GM12878 (cell line): Measurements from ENCODE around the gene ACACA. TPM values are rescaled to one million over a fixed set of nuclear protein-coding genes. Genes with fewer than 3 reads are reported as not detected.

Experiments
- ATAC-seq: fragments of 200-7000 bp; cut with Tn5 transposase; 3 replicates; pipeline ENCODE4 v1.9.1; 2020; ENCODE audit warnings: mild to moderate bottlenecking, moderate library complexity
- BruUV-seq: library from RNA; stranded (reverse); fragments of 400-500 nt; replicated peaks from 2 replicates; lab custom pipeline; 2021; lab: Mats Ljungman, UMichigan
- CTCF ChIA-PET: fragments of 300-600 bp; sonication (Branson Sonifier 250); formaldehyde crosslinking; extraction: SDS; loops from one replicate; lab custom pipeline; 2021; ENCODE audit warnings: inconsistent platforms; lab: Yijun Ruan, JAX
- POLR2A ChIA-PET: fragments of 350-600 bp; formaldehyde crosslinking; extraction: SDS; loops from one replicate; lab custom pipeline; 2021; ENCODE audit warnings: inconsistent platforms; lab: Charles Lee
- RAD21 ChIA-PET: fragments of 300-600 bp; sonication (Branson Sonifier 250); formaldehyde crosslinking; loops from one replicate; lab custom pipeline; 2023; ENCODE audit warnings: antibody characterized with exemption; ENCODE audit not compliant: unreplicated experiment; lab: Charles Lee
- SMC1A ChIA-PET: fragments of 300-600 bp; sonication (Branson Sonifier 250); formaldehyde crosslinking; loops from one replicate; lab custom pipeline; 2023; ENCODE audit not compliant: unreplicated experiment, uncharacterized antibody; lab: Charles Lee
- DNase-seq: peaks from one replicate; pipeline ENCODE4 v3.0.0-alpha.2; 2011; ENCODE audit warnings: low read depth, low spot score
- FAIRE-seq: peaks from 3 replicates; lab custom pipeline; 2011; peaks lifted over from hg19 to GRCh38; lab: Jason Lieb, UNC
- H2AFZ ChIP-seq: 2 replicates; pipeline ENCODE4 v1.6.0; 2011; ENCODE audit warnings: low read depth, low read length, control low read depth; ENCODE audit not compliant: control insufficient read depth
- H3K27ac ChIP-seq: 2 replicates; pipeline ENCODE4 v1.5.1; 2011; ENCODE audit warnings: control low read depth; ENCODE audit not compliant: control insufficient read depth, insufficient read depth
- H3K27me3 ChIP-seq, 2 experiments: replicated peaks in 1 of 2; 2 replicates each; pipeline versions ENCODE4 v1.6.0 to v1.6.1; 2011; ENCODE audit warnings: low read length in 1 of 2; ENCODE audit not compliant: control insufficient read depth in 2 of 2, insufficient read depth in 2 of 2
- H3K36me3 ChIP-seq, 2 experiments: 2 replicates each; pipeline ENCODE4 v1.5.1; 2011; ENCODE audit warnings: low read length in 1 of 2; ENCODE audit not compliant: control insufficient read depth in 2 of 2, insufficient read depth in 2 of 2
- H3K4me1 ChIP-seq: 2 replicates; pipeline ENCODE4 v1.6.1; 2011; ENCODE audit warnings: mild to moderate bottlenecking, low read length, moderate library complexity, mixed read lengths; ENCODE audit not compliant: control insufficient read depth, insufficient read depth
- H3K4me2 ChIP-seq: 2 replicates; pipeline ENCODE4 v1.6.0; 2011; ENCODE audit warnings: control low read depth; ENCODE audit not compliant: control insufficient read depth, insufficient read depth
- H3K4me3 ChIP-seq: fragments of 200-600 bp; sonication (generic); 2 replicates; pipeline ENCODE4 v1.5.1; 2016
- H3K79me2 ChIP-seq: 2 replicates; pipeline ENCODE4 v1.6.0; 2011; ENCODE audit warnings: low read length; ENCODE audit not compliant: control insufficient read depth, insufficient read depth
- H3K9ac ChIP-seq: 2 replicates; pipeline ENCODE4 v1.8.0; 2011; ENCODE audit warnings: low read length, control low read depth, mixed read lengths; ENCODE audit not compliant: control insufficient read depth, insufficient read depth
- H3K9me3 ChIP-seq: replicated peaks from 3 replicates; pipeline ENCODE4 v1.5.1; 2011; ENCODE audit warnings: mild to moderate bottlenecking, low read length; ENCODE audit not compliant: control insufficient read depth, insufficient read depth
- H4K20me1 ChIP-seq: 2 replicates; pipeline ENCODE4 v1.6.0; 2011; ENCODE audit not compliant: control insufficient read depth, insufficient read depth
- ELK1 ChIP-seq: IDR thresholded peaks from 2 replicates; pipeline ENCODE4 v1.6.1; 2012; ENCODE audit warnings: low read depth, low read length, improper control_type of control experiment
- HSF1 ChIP-seq: fragments of 150-350 bp; IDR thresholded peaks from 2 replicates; pipeline ENCODE4 v1.6.1; 2014; ENCODE audit warnings: mild to moderate bottlenecking, low read depth, low read length
- LARP7 ChIP-seq: fragments of 450-650 bp; IDR thresholded peaks from 2 replicates; pipeline ENCODE4 v1.6.1; 2017; ENCODE audit warnings: mild to moderate bottlenecking
- WGBS: methylation state at CpG from one replicate; pipeline ENCODE4 v1.1.6; 2016; ENCODE audit warnings: low lambda C conversion rate; ENCODE audit not compliant: insufficient replicate concordance, insufficient coverage; ENCODE audit errors: missing lambda C conversion rate; 5-methylcytosine and 5-hydroxymethylcytosine counted together
- in situ Hi-C: fragments of 300-500 bp; cut with MboI; formaldehyde crosslinking; loops from 9 replicates; pipeline ENCODE4 v1.14.3; 2018; ENCODE audit warnings: mixed read lengths
- intact Hi-C: fragments of 100-400 bp; cut with micrococcal nuclease; formaldehyde crosslinking; loops from one replicate; pipeline ENCODE4 v1.14.2; 2022; ENCODE audit not compliant: unreplicated experiment
- polyA plus RNA-seq, 11 experiments: library from polyadenylated mRNA; depleted of rRNA in 4 of 11; unstranded in 6 of 11; stranded (reverse) in 5 of 11; fragments of >200 nt; fragmentation: Nextera tagmentation in 4 of 11; fragmentation: Illumina TruSeq in 1 of 11; extraction: Ambion mirVana in 4 of 11; extraction: Trizol in 1 of 11; gene quantifications; 1 replicate in 1 of 11; 2 replicates in 10 of 11; pipeline versions ENCODE4 v1.2.1 to v1.2.3, GENCODE V29; 2011 to 2016; ENCODE audit warnings: inconsistent platforms in 2 of 11, missing spikeins in 2 of 11, low read depth in 1 of 11
- total RNA-seq, 4 experiments: library from RNA; depleted of rRNA in 3 of 4; stranded (reverse); fragments of >200 nt in 3 of 4; fragmentation: Illumina TruSeq in 1 of 4; extraction: Trizol in 1 of 4; gene quantifications; 2 replicates each; pipeline versions ENCODE4 v1.2.1 to v1.2.3, GENCODE V29; 2013 to 2021
- TF ChIP-seq, protein P1 (sequence below): fragments of 450-650 bp; formaldehyde crosslinking; IDR thresholded peaks from 2 replicates; pipeline ENCODE4 v1.4.0; 2022; ENCODE audit warnings: mild to moderate bottlenecking, moderate library complexity
- TF ChIP-seq, protein P2 (sequence below): IDR thresholded peaks from 2 replicates; pipeline ENCODE4 v1.6.1; 2011; ENCODE audit warnings: borderline replicate concordance, low read depth, mild to moderate bottlenecking, moderate library complexity, mixed read lengths, low read length; ENCODE audit not compliant: insufficient read depth; ENCODE audit errors: extremely low read length

The ACACA gene
- total and polyA plus RNA-seq, 10 of the 15 experiments (the other 5 are each of a cell fraction or from before 2014, with no cell fraction given) = 12.9 to 74.2 (median 32.0) TPM

DNA sequence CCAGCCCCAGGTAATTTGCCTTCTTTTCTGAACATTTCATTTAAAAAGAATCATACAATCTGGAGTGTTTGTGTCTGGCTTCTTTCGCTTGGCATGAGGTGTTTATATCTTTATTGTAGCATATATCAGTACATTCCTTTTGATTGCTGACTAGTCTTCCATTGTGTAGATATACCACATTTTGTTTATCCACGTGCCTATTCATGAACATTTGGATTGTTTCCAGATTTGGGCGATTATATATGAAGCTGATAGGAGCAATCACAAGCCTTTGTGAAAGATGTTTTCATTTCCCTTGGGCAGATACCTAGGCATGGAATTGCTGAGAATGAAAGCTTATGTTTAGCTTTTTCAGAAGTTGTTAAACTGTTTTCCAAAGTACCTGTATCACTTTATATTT is 337.5 kb downstream of the ACACA start:
- ChIA-PET RAD21 (no interaction called here), POLR2A (no interaction called here), SMC1A (no interaction called here)
- in situ Hi-C loops (loop anchor here (25.0 kb wide), 1 partner anchor 457 kb away; the partner anchor contains the start of gene MRM1), intact Hi-C loops (no loop called here)
- H3K27me3 ChIP-seq = no peaks in the 10 kb centered on the region
- no peak for DNase-seq
- H3K4me1 ChIP-seq = no peaks in the 10 kb centered on the region
- no peak overlapping the region for H3K27ac ChIP-seq
- no peak overlapping the region for H2AFZ ChIP-seq
- H3K36me3 ChIP-seq = no peaks in the 10 kb centered on the region
- no peak for FAIRE-seq
- H3K9ac ChIP-seq = no peak overlapping the region
- no peaks in the 10 kb centered on the region for H4K20me1 ChIP-seq
- no peaks in the 10 kb centered on the region for H3K9me3 ChIP-seq
- no TSS peak for BruUV-seq
- no peak overlapping the region for H3K4me2 ChIP-seq
- no peak overlapping the region for H3K4me3 ChIP-seq
- no peak for ATAC-seq
- TF ChIP-seq HSF1 = no peak
- TF ChIP-seq LARP7 = no peak
- TF ChIP-seq, protein P1, sequence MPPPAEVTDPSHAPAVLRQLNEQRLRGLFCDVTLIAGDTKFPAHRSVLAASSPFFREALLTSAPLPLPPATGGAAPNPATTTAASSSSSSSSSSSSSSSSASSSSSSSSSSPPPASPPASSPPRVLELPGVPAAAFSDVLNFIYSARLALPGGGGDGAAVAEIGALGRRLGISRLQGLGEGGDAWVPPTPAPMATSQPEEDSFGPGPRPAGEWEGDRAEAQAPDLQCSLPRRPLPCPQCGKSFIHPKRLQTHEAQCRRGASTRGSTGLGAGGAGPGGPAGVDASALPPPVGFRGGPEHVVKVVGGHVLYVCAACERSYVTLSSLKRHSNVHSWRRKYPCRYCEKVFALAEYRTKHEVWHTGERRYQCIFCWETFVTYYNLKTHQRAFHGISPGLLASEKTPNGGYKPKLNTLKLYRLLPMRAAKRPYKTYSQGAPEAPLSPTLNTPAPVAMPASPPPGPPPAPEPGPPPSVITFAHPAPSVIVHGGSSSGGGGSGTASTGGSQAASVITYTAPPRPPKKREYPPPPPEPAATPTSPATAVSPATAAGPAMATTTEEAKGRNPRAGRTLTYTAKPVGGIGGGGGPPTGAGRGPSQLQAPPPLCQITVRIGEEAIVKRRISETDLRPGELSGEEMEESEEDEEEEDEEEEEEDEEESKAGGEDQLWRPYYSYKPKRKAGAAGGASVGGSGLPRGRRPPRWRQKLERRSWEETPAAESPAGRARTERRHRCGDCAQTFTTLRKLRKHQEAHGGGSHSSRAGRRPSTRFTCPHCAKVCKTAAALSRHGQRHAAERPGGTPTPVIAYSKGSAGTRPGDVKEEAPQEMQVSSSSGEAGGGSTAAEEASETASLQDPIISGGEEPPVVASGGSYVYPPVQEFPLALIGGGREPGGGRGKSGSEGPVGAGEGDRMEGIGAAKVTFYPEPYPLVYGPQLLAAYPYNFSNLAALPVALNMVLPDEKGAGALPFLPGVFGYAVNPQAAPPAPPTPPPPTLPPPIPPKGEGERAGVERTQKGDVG (CRISPR knock-in tag) = no peak
- no peak for TF ChIP-seq ELK1
- TF ChIP-seq, protein P2, sequence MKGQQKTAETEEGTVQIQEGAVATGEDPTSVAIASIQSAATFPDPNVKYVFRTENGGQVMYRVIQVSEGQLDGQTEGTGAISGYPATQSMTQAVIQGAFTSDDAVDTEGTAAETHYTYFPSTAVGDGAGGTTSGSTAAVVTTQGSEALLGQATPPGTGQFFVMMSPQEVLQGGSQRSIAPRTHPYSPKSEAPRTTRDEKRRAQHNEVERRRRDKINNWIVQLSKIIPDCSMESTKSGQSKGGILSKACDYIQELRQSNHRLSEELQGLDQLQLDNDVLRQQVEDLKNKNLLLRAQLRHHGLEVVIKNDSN = no peak
- TF ChIP-seq, all 136 proteins: peak for 0
- CTCF ChIA-PET = interaction anchor here (0.9 to 1.4 kb wide), 2 partner anchors 21 to 445 kb away, joined by 3 to 5 read pairs; no protein-coding TSS in a partner anchor
- H3K79me2 ChIP-seq = no peaks in the 10 kb centered on the region
- 60% methylated on average over 3 of the region's 3 CpGs for WGBS
